Effector memory CD8-positive, alpha-beta T cell (primary cell): ENCODE results near the gene NSUN2.

Experiments
- ATAC-seq: fragments of 150-1000 bp; cut with Tn5 transposase; replicated peaks from 2 replicates; pipeline ENCODE4 v1.10.0; 2021; ENCODE audit warnings: mild to moderate bottlenecking, moderate library complexity
- DNase-seq, 3 experiments: peaks; one replicate each; pipeline ENCODE4 v3.0.0; 2021
- H3K27ac Mint-ChIP-seq, 2 donors: one replicate each; pipeline ENCODE4 v1.8.0; 2022; ENCODE audit warnings: mild to moderate bottlenecking in 2 of 2, mixed read lengths in 2 of 2, moderate library complexity in 2 of 2
- H3K27me3 Mint-ChIP-seq, 2 donors: one replicate each; pipeline ENCODE4 v1.8.0; 2022; ENCODE audit warnings: mixed read lengths in 2 of 2
- H3K36me3 Mint-ChIP-seq: one replicate; pipeline ENCODE4 v1.8.0; 2022; ENCODE audit warnings: mild to moderate bottlenecking, moderate library complexity, mixed read lengths; ENCODE audit not compliant: insufficient read depth
- H3K4me1 Mint-ChIP-seq, 2 donors: one replicate each; pipeline ENCODE4 v1.8.0; 2022; ENCODE audit warnings: low read depth in 2 of 2, mixed read lengths in 2 of 2
- H3K4me3 Mint-ChIP-seq, 2 donors: one replicate each; pipeline ENCODE4 v1.8.0; 2022; ENCODE audit warnings: mild to moderate bottlenecking in 2 of 2, mixed read lengths in 2 of 2, moderate library complexity in 2 of 2
- H3K9me3 Mint-ChIP-seq, 2 donors: one replicate each; pipeline ENCODE4 v1.8.0; 2022; ENCODE audit warnings: mixed read lengths in 2 of 2

The NSUN2 gene

DNA sequence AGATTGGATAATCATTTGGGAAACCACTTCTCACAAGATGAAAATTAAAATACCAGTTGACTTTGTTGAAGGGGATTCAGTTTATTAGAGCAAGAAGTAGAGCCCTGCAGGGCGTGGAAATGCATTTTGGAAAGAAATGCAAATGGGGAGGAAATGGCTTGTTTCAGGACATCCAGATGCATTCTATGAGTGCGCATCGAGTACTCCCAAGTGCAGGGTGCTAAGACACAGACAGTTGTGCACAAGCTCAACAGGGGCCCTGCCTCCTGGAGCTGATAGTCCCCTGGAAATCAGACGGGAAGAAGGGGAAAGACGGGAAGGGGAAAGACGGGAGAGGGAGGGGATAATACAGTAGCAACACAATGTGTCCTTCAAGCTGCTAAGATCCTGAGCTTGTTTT is 64.0 kb downstream of the NSUN2 start:
- no peak for DNase-seq
- Mint-ChIP-seq H3K9me3 (no peaks in the 10 kb centered on the region), H3K4me1 (no peaks in the 10 kb centered on the region), H3K27ac (no peak overlapping the region), H3K36me3 (no peaks in the 10 kb centered on the region), H3K4me3 (no peak overlapping the region), H3K27me3 (peaks cover 33 to 48% of the 10 kb centered on the region in 2 donors)
- no peak for ATAC-seq

DNA sequence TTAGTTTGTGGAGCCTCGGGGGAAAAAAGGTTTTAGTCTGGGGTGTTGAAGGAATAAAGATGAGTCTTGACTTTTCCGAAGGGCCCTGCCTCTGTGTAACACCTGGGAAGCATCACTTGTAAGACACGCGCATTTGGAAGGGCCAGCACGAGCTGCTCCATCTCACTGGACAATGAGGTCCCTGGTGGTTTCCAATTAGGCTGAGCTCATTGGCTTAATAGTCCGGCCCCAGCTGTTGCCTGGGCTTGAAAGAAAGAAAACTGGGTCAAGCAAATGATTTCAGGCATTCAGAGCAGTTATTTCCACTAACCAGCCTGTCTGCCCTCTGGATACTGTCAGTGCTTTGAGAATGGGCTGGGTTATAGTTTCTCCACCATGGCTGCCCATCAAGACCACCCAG is 64.5 kb downstream of the NSUN2 start:
- Mint-ChIP-seq H3K9me3 (no peaks in the 10 kb centered on the region), H3K27ac (no peak overlapping the region), H3K4me1 (no peaks in the 10 kb centered on the region), H3K36me3 (no peaks in the 10 kb centered on the region), H3K27me3 (peaks cover 31 to 48% of the 10 kb centered on the region in 2 donors), H3K4me3 (no peak overlapping the region)
- DNase-seq (no peak), ATAC-seq (no peak)

DNA sequence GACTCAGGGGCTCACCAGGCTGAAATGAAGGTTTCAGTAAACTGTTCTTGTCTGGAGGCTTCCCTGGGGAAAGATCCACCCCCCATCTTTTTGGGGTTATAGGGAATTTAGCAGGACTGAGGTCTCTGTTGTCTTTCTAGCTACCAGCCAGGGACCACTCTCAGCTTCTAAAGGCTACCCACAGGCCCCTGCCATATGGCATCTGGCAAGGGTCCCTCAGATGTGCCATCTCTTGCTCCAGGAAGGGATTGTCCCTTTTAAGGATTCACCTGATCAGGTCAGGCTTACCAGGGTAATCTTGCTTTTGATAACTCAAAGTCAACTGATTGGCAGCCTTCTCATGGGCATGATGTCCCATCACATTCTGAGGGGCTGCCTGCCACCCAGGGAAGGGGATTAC is 65.0 kb downstream of the NSUN2 start:
- DNase-seq (no peak), ATAC-seq (no peak)
- H3K36me3 Mint-ChIP-seq = no peaks in the 10 kb centered on the region
- no peak overlapping the region for H3K27ac Mint-ChIP-seq
- H3K4me3 Mint-ChIP-seq = no peak overlapping the region
- H3K27me3 Mint-ChIP-seq = peaks cover 31 to 47% of the 10 kb centered on the region in 2 donors
- no peaks in the 10 kb centered on the region for H3K9me3 Mint-ChIP-seq
- no peaks in the 10 kb centered on the region for H3K4me1 Mint-ChIP-seq

DNA sequence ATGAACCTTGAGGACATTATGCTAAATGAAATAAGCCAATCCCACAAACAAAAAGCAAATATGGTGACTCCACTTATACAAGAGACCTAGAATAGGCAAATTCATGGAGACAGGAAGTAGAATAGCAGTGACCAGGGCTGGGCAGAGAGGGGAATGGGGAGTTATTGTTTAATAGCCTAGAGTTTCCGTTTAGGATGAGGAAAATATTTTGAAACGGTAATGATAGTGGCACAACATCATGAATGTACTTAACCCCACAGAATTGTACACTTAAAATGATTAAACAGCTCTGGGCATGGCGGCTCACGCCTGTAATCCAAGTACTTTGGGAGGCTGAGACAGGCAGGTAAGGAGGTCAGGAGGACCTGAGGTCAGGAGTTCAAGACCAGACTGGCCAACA is 65.8 kb downstream of the NSUN2 start:
- Mint-ChIP-seq H3K4me3 (no peak overlapping the region), H3K36me3 (no peaks in the 10 kb centered on the region), H3K9me3 (no peaks in the 10 kb centered on the region), H3K27me3 (peaks cover 31 to 47% of the 10 kb centered on the region in 2 donors), H3K27ac (no peak overlapping the region), H3K4me1 (no peaks in the 10 kb centered on the region)
- no peak for ATAC-seq
- no peak for DNase-seq

DNA sequence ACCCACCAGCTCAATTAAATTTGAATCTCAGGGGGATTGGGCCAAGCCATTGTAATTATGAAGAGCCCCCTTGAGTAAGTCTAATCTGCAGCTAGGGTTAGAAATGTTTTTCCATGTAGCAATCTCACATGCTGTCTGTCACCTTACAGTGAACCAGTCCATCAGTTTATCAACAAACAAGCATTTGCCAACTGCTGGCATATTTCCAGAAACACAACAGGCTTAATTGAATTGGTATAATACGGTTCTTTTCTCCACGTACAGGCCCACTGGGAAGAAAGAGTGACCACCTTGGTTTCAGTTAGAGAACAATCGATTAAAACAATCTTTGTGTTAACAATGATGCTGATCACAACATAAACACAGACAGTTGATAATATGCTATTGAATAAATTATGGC is 67.4 kb downstream of the NSUN2 start:
- no peak for ATAC-seq
- H3K27ac Mint-ChIP-seq = no peak overlapping the region
- no peaks in the 10 kb centered on the region for H3K9me3 Mint-ChIP-seq
- H3K27me3 Mint-ChIP-seq = peaks cover 29 to 42% of the 10 kb centered on the region in 2 donors
- no peak for DNase-seq
- H3K4me3 Mint-ChIP-seq = no peak overlapping the region
- no peaks in the 10 kb centered on the region for H3K36me3 Mint-ChIP-seq
- no peaks in the 10 kb centered on the region for H3K4me1 Mint-ChIP-seq

DNA sequence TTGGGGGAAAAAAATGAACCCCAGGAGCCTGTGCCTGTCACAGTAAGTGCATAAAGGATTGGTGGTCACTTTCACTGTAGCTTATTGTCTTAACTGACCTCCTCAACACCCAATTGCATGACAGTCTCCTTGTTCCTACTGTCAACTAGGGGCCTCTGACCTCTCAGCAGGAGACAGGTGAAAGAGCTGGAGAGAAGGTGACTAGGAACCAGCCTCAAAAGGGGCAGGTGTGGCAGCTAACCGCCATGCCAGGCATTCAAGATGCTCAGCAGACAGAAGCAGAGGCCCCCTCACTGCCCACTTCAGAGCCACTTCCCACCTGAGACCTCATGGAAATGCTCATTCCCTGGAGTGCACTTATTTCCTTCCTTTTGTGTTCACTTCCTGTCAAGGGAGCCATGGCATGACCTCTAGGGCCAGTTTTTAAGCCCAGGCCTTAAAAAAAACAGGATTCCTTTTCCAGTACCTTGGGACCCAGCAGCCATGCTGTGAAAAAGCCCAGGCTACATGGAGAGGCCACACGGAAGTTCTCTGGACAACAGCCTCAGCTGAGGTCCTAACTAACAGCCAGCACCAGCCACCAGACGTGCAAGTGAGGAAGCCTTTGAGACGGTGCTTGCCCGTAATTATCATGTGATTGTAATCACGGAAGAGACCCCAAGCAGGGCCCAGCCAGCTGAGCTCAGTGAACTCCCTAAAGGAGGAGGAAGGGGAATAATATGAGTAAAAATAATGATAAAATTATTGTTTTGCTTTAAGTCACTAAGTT is 74.9 kb downstream of the NSUN2 start:
- Mint-ChIP-seq H3K9me3 (no peaks in the 10 kb centered on the region), H3K27ac (no peak overlapping the region), H3K4me1 (no peaks in the 10 kb centered on the region), H3K36me3 (no peaks in the 10 kb centered on the region), H3K4me3 (no peak overlapping the region), H3K27me3 (peaks cover 33 to 43% of the 10 kb centered on the region in 2 donors)
- DNase-seq (no peak), ATAC-seq (no peak)

DNA sequence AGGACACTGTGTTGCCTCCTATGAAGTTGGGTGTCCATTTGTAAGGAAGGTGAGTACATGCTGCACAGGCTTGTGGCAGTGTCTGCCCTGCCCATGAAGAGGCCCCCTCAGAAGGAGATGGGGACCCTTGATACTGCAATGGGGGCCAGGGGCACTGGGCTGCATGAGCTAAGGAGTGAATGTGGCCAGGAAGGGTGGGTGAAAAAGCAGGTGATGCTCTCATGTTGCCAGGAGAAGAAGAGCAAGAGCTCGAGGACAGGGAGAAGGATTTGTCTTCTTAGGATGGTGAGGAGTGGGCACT is 76.1 kb downstream of the NSUN2 start:
- H3K9me3 Mint-ChIP-seq = no peaks in the 10 kb centered on the region
- no peak overlapping the region for H3K4me3 Mint-ChIP-seq
- DNase-seq (no peak), ATAC-seq (no peak)
- peaks cover 34 to 56% of the 10 kb centered on the region in 2 donors for H3K27me3 Mint-ChIP-seq
- H3K27ac Mint-ChIP-seq = no peak overlapping the region
- no peaks in the 10 kb centered on the region for H3K36me3 Mint-ChIP-seq
- H3K4me1 Mint-ChIP-seq = no peaks in the 10 kb centered on the region

DNA sequence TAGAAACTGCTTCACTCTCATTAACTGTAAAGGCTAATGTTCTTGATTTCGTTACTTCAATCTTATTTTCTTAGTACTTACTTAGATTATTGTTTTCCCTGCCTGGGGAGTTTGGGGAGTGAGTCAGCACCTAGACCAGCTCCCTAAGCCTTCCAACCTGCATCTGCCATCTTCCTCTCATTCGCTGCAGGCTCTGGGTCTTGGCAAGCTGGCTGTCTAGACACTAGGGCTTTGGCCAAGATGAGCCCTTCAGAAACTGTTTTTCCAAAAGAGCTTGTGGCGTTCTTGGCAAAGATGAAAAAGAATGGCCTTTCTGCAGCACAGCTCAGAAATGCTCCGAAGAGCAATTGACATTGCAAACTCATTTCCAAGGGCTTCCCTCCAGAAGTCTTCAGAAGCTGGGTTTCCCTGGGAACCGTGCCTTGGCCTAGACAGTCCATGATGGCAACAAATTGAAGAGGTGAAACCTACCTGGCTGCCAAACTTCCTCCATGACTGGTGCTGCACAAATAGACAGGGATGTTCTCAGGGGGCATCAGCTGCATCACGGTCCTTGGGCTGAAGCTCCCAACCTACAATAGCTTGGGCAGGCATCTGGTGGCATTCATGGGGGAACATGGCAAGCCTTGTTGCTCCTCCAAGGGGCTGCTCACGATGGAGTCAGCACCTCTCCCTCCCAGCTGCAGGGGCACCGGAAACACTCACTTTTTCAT is 76.6 kb downstream of the NSUN2 start:
- no peak for DNase-seq
- no peaks in the 10 kb centered on the region for H3K36me3 Mint-ChIP-seq
- no peaks in the 10 kb centered on the region for H3K9me3 Mint-ChIP-seq
- peaks cover 39 to 61% of the 10 kb centered on the region in 2 donors for H3K27me3 Mint-ChIP-seq
- H3K4me1 Mint-ChIP-seq = no peaks in the 10 kb centered on the region
- H3K4me3 Mint-ChIP-seq = no peak overlapping the region
- no peak for ATAC-seq
- H3K27ac Mint-ChIP-seq = no peak overlapping the region

DNA sequence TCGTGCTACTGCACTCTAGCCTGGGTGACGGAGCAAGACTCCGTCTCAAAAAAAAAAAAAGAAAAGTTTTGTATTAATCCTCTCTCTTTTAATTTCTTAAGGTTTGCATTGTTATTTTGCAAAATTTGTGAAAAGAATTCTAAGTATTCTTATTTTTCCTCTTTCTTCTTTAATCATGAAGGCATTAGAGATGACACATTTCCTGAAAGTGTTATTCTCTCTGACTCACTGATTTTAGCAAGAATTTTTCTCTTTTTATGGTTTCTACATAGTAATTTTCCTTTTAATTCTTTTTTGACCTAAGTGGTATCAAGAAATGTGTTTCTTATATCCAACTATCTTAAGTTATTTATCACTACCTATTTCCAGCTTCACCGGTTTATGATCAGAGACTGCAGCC is 78.0 kb downstream of the NSUN2 start:
- ATAC-seq = no peak
- Mint-ChIP-seq H3K9me3 (no peaks in the 10 kb centered on the region), H3K4me3 (no peak overlapping the region), H3K27me3 (peaks cover 50 to 73% of the 10 kb centered on the region in 2 donors), H3K27ac (no peak overlapping the region), H3K36me3 (no peaks in the 10 kb centered on the region), H3K4me1 (no peaks in the 10 kb centered on the region)
- no peak for DNase-seq

DNA sequence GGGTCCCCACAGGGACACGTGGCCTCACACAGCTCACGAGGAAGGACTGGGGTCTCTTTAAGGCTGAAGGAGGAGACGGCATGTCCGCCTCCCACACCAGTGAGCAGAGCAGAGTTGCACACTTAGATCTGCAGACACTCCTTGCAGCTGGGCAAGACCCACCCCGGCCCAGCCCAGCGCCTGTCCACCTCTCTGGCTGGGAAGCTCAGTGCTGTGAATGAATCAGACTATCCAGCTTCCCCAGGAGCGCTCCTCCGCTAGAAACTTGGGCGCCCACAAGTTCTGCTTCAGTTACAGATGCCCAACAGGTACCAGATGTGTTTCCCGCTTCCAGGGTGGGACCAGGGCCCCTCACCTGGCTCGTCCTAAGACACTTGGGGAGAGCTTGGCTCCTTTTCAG is 78.9 kb downstream of the NSUN2 start:
- DNase-seq = no peak
- H3K27ac Mint-ChIP-seq = no peak overlapping the region
- H3K9me3 Mint-ChIP-seq = no peaks in the 10 kb centered on the region
- ATAC-seq = no peak
- no peaks in the 10 kb centered on the region for H3K4me1 Mint-ChIP-seq
- no peaks in the 10 kb centered on the region for H3K36me3 Mint-ChIP-seq
- H3K27me3 Mint-ChIP-seq = peaks cover 43 to 73% of the 10 kb centered on the region in 2 donors
- H3K4me3 Mint-ChIP-seq = no peak overlapping the region

DNA sequence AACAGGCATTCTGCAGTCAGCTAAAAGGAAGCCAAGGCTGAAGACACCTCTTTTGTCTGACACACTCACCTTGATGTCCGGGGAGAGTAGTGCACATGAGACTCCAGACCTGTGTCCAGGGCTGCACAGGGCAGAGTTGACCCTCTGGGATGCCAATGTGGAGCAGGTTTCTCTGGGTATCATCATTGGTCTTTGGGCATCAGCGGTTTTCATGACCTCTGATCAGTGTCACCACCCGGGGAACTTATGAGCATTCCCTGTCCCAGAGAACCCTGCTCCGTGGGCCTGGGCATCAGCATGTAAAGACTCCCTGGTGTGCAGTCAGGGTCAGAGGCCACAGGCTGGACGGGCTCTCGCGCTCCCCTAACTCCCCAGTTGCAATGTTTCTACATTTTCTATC is 80.2 kb downstream of the NSUN2 start:
- peaks cover 42 to 63% of the 10 kb centered on the region in 2 donors for H3K27me3 Mint-ChIP-seq
- H3K4me1 Mint-ChIP-seq = no peaks in the 10 kb centered on the region
- H3K9me3 Mint-ChIP-seq = no peaks in the 10 kb centered on the region
- ATAC-seq (no peak), DNase-seq (no peak)
- H3K4me3 Mint-ChIP-seq = no peak overlapping the region
- no peaks in the 10 kb centered on the region for H3K36me3 Mint-ChIP-seq
- no peak overlapping the region for H3K27ac Mint-ChIP-seq

DNA sequence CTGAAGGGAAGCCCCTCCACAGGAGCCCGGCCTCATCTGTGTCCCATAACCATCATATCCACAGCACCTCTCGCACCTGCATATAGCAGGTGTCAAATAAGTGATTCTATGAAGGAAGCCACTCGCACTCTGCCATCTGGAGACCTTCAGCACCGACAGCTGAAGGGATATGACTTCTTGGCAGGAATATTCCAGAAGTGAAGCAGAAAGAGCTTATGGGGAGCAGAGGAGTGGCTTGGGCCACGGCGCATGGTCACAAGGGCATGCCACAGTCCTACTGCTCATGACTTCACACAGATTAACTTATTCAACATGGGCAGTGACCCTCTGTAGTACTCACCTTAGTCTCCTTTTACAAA is 80.9 kb downstream of the NSUN2 start:
- H3K27me3 Mint-ChIP-seq = peaks cover 47 to 61% of the 10 kb centered on the region in 2 donors
- no peaks in the 10 kb centered on the region for H3K9me3 Mint-ChIP-seq
- DNase-seq (no peak), ATAC-seq (no peak)
- no peak overlapping the region for H3K4me3 Mint-ChIP-seq
- H3K27ac Mint-ChIP-seq = no peak overlapping the region
- H3K36me3 Mint-ChIP-seq = no peaks in the 10 kb centered on the region
- no peaks in the 10 kb centered on the region for H3K4me1 Mint-ChIP-seq

DNA sequence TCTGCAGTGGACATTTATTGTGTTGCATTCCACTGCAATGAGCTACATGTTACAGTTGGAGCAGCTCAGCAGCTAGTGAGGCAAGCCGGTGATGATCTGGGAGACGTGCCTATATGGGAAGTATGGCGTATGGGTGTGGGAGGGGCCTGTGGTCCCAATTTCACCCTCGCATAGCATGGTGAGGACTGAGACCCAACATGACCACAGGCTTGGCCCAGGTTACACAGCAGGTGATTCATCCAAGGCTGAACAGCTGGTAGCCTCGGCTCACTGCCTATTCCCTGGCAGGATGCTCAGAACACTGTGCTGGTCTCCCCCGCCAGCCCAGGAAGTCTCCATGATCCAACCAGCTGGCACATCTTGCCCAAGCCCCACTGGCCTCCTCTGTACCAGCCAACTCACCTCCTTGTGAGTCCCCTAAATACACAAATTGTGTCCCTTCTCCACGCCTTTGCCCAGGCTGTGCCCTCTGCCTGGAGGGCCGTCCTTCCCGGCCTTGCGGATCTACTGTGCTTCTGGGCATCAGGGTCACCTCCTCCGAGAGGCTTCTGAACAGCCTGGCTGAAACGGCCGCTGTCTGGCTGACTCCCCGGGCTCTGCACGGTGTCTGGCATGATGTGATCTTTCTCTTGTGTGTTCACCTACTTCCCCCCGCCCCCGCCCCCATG is 81.4 kb downstream of the NSUN2 start:
- no peak for DNase-seq
- Mint-ChIP-seq H3K4me3 (no peak overlapping the region), H3K27ac (no peak overlapping the region), H3K4me1 (no peaks in the 10 kb centered on the region), H3K36me3 (no peaks in the 10 kb centered on the region), H3K27me3 (peaks cover 48 to 61% of the 10 kb centered on the region in 2 donors), H3K9me3 (no peaks in the 10 kb centered on the region)
- no peak for ATAC-seq

DNA sequence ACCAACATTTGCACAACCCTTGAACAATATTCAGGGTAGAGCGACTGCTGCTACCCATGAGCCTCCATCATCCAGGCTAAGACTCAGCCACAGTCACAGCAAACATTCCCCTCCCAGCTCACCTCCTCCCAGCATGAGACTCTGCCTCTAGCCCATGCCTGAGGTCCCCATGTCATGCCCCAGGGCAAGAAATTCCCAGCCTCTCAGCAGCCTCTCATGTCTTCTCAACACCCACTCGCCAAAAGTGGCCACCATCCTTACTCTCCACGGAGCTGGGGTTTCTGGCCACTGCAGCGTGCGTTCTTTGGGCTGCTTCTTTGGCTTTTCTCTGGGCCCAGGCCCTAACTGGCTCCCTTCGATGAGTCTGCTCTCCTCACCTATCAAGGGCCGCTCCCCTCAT is 82.2 kb downstream of the NSUN2 start:
- Mint-ChIP-seq H3K4me3 (no peak overlapping the region), H3K27me3 (peaks cover 45 to 61% of the 10 kb centered on the region in 2 donors), H3K27ac (no peak overlapping the region), H3K36me3 (no peaks in the 10 kb centered on the region), H3K4me1 (no peaks in the 10 kb centered on the region), H3K9me3 (no peaks in the 10 kb centered on the region)
- DNase-seq = no peak
- no peak for ATAC-seq
